ENCODE data around the gene IGFN1.

DNA sequence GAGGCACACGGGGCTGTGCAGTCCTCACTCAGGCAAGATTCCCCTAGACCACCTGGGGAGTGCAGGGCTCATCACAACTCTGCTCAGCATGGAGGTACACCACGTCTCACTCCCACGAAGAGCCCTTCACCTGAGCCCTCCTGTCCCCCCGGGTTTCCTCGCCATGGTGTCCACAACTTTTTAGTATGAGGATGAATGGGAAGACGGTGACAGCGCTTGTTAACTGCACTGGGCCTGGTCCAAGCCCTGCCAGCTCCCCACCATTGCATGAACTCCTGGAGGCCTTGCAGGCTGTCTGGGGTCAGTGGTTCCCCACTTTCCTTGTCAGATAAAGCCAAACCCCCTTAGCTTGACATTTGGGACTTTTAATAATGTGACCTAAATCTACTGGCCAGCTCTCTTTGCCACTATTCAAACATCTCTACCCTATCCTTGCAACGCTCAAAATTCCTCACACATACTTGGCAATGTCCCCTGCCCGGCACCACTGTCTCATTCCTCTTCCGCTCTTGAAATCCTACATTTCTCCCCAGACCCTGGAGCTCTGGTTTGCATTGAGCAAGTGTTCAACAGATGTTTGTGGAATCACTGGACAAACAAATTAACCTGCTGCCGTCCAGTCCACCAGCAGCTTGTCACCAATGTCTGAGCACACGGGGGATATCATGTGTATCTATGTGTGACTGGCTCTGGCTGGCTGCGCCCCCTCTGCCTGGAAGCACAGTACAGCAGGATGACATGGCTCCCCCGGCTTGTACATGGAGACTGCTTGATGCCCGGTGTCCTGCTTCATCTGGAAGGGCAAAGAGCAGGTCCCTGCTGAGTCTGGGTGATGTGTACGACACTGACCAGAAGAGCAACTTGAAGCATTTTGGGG is 47.5 kb upstream of the IGFN1 start:
- TF ChIP-seq, protein P1, sequence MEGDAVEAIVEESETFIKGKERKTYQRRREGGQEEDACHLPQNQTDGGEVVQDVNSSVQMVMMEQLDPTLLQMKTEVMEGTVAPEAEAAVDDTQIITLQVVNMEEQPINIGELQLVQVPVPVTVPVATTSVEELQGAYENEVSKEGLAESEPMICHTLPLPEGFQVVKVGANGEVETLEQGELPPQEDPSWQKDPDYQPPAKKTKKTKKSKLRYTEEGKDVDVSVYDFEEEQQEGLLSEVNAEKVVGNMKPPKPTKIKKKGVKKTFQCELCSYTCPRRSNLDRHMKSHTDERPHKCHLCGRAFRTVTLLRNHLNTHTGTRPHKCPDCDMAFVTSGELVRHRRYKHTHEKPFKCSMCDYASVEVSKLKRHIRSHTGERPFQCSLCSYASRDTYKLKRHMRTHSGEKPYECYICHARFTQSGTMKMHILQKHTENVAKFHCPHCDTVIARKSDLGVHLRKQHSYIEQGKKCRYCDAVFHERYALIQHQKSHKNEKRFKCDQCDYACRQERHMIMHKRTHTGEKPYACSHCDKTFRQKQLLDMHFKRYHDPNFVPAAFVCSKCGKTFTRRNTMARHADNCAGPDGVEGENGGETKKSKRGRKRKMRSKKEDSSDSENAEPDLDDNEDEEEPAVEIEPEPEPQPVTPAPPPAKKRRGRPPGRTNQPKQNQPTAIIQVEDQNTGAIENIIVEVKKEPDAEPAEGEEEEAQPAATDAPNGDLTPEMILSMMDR (conservative IDR thresholded peaks at IDR 0.05; ENCODE audit: low read depth, low read length), result no peak
- TF ChIP-seq POLR2A (IDR thresholded peaks at IDR 0.05; ENCODE audit: low read depth, low read length), result no peak
- TF ChIP-seq RCOR1 (IDR thresholded peaks at IDR 0.05; ENCODE audit: insufficient replicate concordance, low read length), result no peak
- no peak for TF ChIP-seq MAFK (IDR thresholded peaks at IDR 0.05; ENCODE audit: low read depth, low read length)
- TF ChIP-seq, protein P2, sequence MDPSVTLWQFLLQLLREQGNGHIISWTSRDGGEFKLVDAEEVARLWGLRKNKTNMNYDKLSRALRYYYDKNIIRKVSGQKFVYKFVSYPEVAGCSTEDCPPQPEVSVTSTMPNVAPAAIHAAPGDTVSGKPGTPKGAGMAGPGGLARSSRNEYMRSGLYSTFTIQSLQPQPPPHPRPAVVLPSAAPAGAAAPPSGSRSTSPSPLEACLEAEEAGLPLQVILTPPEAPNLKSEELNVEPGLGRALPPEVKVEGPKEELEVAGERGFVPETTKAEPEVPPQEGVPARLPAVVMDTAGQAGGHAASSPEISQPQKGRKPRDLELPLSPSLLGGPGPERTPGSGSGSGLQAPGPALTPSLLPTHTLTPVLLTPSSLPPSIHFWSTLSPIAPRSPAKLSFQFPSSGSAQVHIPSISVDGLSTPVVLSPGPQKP (IDR thresholded peaks at IDR 0.05; ENCODE audit: borderline replicate concordance, low read depth, low read length), result no peak
